ENCODE data around the gene CSPG4. TPM values are rescaled to one million over a fixed set of nuclear protein-coding genes. Genes with fewer than 3 reads are reported as not detected.
A peak's percentile ranks its signal among the peaks of the same experiment; 100 is the strongest.
"Not testable (repeated sequence)": the region's sequence is repeated elsewhere in the genome, so short reads cannot be mapped to it uniquely, and the experiment has no call there.

CSPG4 gene
- total and polyA plus RNA-seq, 8 donors, result 0.35 to 3.1 (median 1.0) TPM

DNA sequence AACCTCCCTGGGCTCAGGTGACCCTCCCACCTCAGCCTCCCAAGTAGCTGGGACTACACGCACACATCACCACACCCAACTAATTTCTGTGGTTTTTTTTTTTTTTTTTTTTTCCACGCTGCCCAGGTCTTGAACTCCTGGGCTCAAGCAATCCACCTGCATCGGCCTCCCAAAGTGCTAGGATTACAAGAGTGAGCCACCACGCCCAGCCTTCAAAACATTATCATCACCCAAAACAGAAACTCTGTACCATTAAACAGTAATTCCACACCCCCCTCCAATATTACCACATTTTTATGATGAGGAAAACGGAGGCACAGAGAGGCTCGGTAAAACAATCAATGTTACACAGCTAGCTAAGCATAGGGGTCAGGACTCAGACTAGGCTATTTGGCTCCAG is 76.6 kb downstream of the CSPG4 start:
- no peak overlapping the region for H3K4me3 ChIP-seq
- no peaks in the 10 kb centered on the region for H3K27me3 ChIP-seq
- DNase-seq (no peak), ATAC-seq (no peak), FAIRE-seq (no peak)
- TF ChIP-seq, protein P1, sequence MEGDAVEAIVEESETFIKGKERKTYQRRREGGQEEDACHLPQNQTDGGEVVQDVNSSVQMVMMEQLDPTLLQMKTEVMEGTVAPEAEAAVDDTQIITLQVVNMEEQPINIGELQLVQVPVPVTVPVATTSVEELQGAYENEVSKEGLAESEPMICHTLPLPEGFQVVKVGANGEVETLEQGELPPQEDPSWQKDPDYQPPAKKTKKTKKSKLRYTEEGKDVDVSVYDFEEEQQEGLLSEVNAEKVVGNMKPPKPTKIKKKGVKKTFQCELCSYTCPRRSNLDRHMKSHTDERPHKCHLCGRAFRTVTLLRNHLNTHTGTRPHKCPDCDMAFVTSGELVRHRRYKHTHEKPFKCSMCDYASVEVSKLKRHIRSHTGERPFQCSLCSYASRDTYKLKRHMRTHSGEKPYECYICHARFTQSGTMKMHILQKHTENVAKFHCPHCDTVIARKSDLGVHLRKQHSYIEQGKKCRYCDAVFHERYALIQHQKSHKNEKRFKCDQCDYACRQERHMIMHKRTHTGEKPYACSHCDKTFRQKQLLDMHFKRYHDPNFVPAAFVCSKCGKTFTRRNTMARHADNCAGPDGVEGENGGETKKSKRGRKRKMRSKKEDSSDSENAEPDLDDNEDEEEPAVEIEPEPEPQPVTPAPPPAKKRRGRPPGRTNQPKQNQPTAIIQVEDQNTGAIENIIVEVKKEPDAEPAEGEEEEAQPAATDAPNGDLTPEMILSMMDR (IDR thresholded peaks at IDR 0.05), result no peak
- no peaks in the 10 kb centered on the region for H3K9me3 ChIP-seq
- intact Hi-C loops (cut with DNase I), result loop anchor here in 1 of 3 donors (10.0 kb wide), 1 partner anchor 49 kb away; no protein-coding TSS in a partner anchor
- peaks cover 5 to 17% (median 11%) of the 10 kb centered on the region in 3 donors for H3K4me1 ChIP-seq
- no peaks in the 10 kb centered on the region for H3K36me3 ChIP-seq
- no peak overlapping the region for H3K27ac ChIP-seq
- WGBS, 2 donors, result 91 to 97% methylated on average over 6 of the region's 6 CpGs

DNA sequence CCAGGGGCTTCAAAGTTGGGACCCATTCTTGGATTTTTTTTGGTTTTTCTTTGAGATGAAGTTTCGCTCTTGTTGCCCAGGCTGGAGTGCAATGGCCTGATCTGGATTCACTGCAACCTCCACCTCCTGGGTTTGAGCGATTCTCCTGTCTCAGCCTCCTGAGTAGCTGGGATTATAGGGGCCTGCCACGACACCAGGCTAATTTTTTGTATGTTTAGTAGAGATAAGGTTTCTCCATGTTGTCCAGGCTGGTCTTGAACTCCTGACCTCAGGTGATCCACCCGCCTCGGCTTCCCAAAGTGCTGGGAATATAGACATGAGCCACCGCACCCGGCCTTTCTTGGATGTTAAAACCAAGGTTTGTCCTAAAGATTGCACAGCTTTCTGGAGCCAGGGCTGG is 78.7 kb downstream of the CSPG4 start:
- not testable (repeated sequence) for DNase-seq, FAIRE-seq, ATAC-seq, H3K4me3 ChIP-seq, H3K27ac ChIP-seq, H3K27me3 ChIP-seq, H3K9me3 ChIP-seq, H3K36me3 ChIP-seq
- H3K4me1 ChIP-seq, result peaks cover 5 to 14% (median 11%) of the 10 kb centered on the region in 3 donors
- 88 to 90% methylated on average over 7 of the region's 7 CpGs for WGBS, 2 donors
- intact Hi-C loops (cut with DNase I), result loop anchor here in 1 of 3 donors (10.0 kb wide), 1 partner anchor 51 kb away; no protein-coding TSS in a partner anchor

DNA sequence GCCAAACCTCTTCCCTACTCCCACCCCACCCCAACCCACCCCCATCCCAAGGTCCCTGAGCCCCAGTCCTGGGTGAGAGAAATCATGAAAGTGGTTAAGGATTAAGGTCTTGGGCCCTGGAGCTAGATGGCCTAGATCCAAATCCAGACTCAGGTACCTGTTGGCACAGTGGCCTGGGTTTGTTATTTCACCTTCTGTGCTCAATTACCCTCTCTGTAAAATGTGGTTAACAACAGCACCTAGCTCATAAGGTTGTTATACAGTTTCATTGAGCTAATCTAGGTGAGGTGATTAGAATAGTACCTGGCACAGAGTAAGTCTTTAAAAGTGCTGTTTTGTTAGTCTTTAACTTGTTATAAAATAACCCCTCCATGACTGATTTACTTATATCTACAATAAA is 80.7 kb downstream of the CSPG4 start:
- Histone ChIP-seq H3K27ac (no peak overlapping the region), H3K4me3 (no peak overlapping the region), H3K36me3 (no peaks in the 10 kb centered on the region), H3K4me1 (no peaks in the 10 kb centered on the region), H3K27me3 (no peaks in the 10 kb centered on the region), H3K9me3 (no peaks in the 10 kb centered on the region)
- DNase-seq (no peak), FAIRE-seq (no peak), ATAC-seq (no peak)
- TF ChIP-seq, protein P1 (IDR thresholded peaks at IDR 0.05), result no peak
- intact Hi-C loops (cut with DNase I), result loop anchor here in 1 of 3 donors (10.0 kb wide), 1 partner anchor 53 kb away; no protein-coding TSS in a partner anchor

DNA sequence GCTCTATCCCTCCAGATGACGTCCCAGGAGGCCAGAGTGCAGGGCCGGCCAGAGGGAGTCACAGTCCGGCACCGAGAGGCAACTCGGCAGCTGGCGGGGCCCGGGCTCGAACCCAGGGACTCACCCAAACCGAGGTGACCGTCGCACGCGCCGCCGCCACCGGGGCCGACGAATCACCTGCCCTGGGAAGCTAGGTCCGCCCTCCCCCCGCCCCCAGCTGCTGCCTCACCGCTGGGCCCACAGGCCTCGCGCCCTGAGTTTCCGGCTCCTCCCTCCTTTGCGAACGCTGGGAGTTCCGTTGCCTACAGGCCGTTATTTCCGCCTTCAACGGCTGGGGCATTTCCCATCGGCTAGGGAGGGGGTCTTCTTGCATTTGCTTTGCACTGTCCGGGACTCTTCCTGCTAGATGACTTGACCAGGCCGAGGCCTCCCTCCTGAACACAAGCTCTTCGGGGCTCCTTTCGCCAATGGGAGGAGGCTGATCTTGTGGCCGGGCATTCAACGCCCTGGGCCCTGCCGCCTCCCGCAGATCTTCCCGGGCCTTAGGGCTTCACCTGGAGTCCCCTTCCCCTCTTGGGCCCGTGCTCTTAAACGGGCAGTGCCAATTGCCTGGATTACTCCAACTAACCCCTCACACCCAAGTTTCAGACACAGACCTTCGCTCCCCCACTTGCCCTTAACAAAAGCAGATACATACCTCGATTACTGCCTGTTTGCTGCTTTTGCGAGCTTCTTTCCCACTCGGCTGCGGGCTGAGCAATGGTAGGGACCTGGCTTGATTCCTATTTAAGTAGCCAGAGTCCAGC is 86.9 kb downstream of the CSPG4 start, which contains the start of gene SNUPN:
Gene SNUPN, minus strand, starts transcription at position 184 of the 806 bp plus-strand sequence. CDS start 4,674 bp downstream, outside the sequence.
- FAIRE-seq (no peak), ATAC-seq (peak; percentile 92 to 97 (median 96)), DNase-seq (peak; percentile 93 to 98 (median 95))
- Histone ChIP-seq H3K9me3 (no peaks in the 10 kb centered on the region), H3K27me3 (no peaks in the 10 kb centered on the region), H3K36me3 (no peaks in the 10 kb centered on the region), H3K27ac (peak within 1 kb of the TSS; percentile 78 to 96 (median 92)), H3K4me1 (peaks cover 0 to 9% (median 3%) of the 10 kb centered on the region in 3 donors), H3K4me3 (peak within 1 kb of the TSS; percentile 67 to 93 (median 89))
- intact Hi-C loops (cut with DNase I), result loop anchor here in 1 of 3 donors (10.0 kb wide), 1 partner anchor 59 kb away; no protein-coding TSS in a partner anchor
- WGBS, 2 donors, result 1 to 3% methylated on average over 33 to 47 of the region's 47 CpGs
- TF ChIP-seq, protein P1 (IDR thresholded peaks at IDR 0.05), result no peak

Other genes starting within 250 kb of the CSPG4 start
- gene PTPN9, start 133.5 kb downstream of the CSPG4 start, total RNA-seq, result 10 to 100 TPM in 2 of 6 donors, 1 to 10 TPM in 4; 5.8 to 16.8 (median 8.9) TPM
- 1 to 10 TPM; 3.3 to 5.7 TPM for gene PTPN9, start 133.5 kb downstream of the CSPG4 start, polyA plus RNA-seq
- 10 to 100 TPM in 1 of 6 donors, 1 to 10 TPM in 5; 5.1 to 11.3 (median 6.4) TPM for gene SNUPN, start 87.1 kb downstream of the CSPG4 start, total RNA-seq
- 10 to 100 TPM in 1 of 2 donors, 1 to 10 TPM in 1; 8.7 to 13.1 TPM for gene SNUPN, start 87.1 kb downstream of the CSPG4 start, polyA plus RNA-seq
- gene IMP3, start 72.6 kb downstream of the CSPG4 start, total RNA-seq, result 10 to 100 TPM; 18.7 to 34.8 (median 29.2) TPM
- gene IMP3, start 72.6 kb downstream of the CSPG4 start, polyA plus RNA-seq, result 10 to 100 TPM; 28.4 to 39.6 TPM
- gene SNX33, start 64.9 kb downstream of the CSPG4 start, total RNA-seq, result 10 to 100 TPM; 12.8 to 24.1 (median 14.6) TPM
- 10 to 100 TPM in 1 of 2 donors, 1 to 10 TPM in 1; 9.8 to 13.2 TPM for gene SNX33, start 64.9 kb downstream of the CSPG4 start, polyA plus RNA-seq
- 10 to 100 TPM in 4 of 6 donors, 1 to 10 TPM in 2; 8.7 to 19.4 (median 10.6) TPM for gene UBE2Q2, start 130.6 kb upstream of the CSPG4 start, total RNA-seq
- gene UBE2Q2, start 130.6 kb upstream of the CSPG4 start, polyA plus RNA-seq, result 10 to 100 TPM; 10.9 to 15.8 TPM
- 10 to 100 TPM; 12.1 to 14.9 (median 12.7) TPM for gene FBXO22, start 191.0 kb upstream of the CSPG4 start, total RNA-seq
- gene FBXO22, start 191.0 kb upstream of the CSPG4 start, polyA plus RNA-seq, result 1 to 10 TPM; 3.1 to 7.1 TPM